Naive thymus-derived CD4-positive, alpha-beta T cell (primary cell): Measurements from ENCODE around the gene DCTN3. TPM values are rescaled to one million over a fixed set of nuclear protein-coding genes. Genes with fewer than 3 reads are reported as not detected.

ENCODE experiments used
- ATAC-seq: fragments of 150-1000 bp; cut with Tn5 transposase; 2 replicates; pipeline ENCODE4 v1.10.0; 2021; ENCODE audit warnings: mild to moderate bottlenecking, moderate library complexity
- CTCF ChIA-PET: fragments of 350-600 bp; sonication (Branson Sonifier 250); formaldehyde crosslinking; loops from one replicate; lab custom pipeline; 2021; ENCODE audit warnings: antibody characterized with exemption; lab: Charles Lee
- POLR2A ChIA-PET: fragments of 350-600 bp; sonication (Branson Sonifier 250); formaldehyde crosslinking; loops from one replicate; lab custom pipeline; 2021; ENCODE audit warnings: antibody characterized with exemption, inconsistent platforms; lab: Charles Lee
- DNase-seq, 9 donors: peaks; one replicate each; pipeline versions ENCODE4 v3.0.0 to v3.0.0-alpha.2; 2020 to 2022; ENCODE audit warnings: mixed read lengths in 1 of 9
- H3K27ac ChIP-seq: one replicate; pipeline ENCODE4 v1.7.0; 2013; ENCODE audit warnings: mild to moderate bottlenecking, low read depth, low read length, moderate library complexity
- H3K27me3 ChIP-seq, 2 donors: one replicate each; pipeline ENCODE4 v1.7.0; 2013; ENCODE audit warnings: low read length in 2 of 2, mild to moderate bottlenecking in 2 of 2, moderate library complexity in 2 of 2; ENCODE audit not compliant: control insufficient read depth in 2 of 2, insufficient read depth in 2 of 2
- H3K36me3 ChIP-seq, 3 experiments: 1 replicate in 2 of 3; 2 replicates in 1 of 3; pipeline ENCODE4 v1.7.0; 2013; ENCODE audit warnings: low read length in 3 of 3, mild to moderate bottlenecking in 3 of 3, moderate library complexity in 1 of 3; ENCODE audit not compliant: insufficient read depth in 3 of 3, control insufficient read depth in 2 of 3
- H3K4me1 ChIP-seq, 2 donors: one replicate each; pipeline ENCODE4 v1.7.0; 2013; ENCODE audit warnings: low read length in 2 of 2, mild to moderate bottlenecking in 2 of 2, moderate library complexity in 1 of 2; ENCODE audit not compliant: control insufficient read depth in 2 of 2, insufficient read depth in 2 of 2
- H3K4me3 ChIP-seq: 2 replicates; pipeline ENCODE4 v1.7.0; 2013; ENCODE audit warnings: mild to moderate bottlenecking, low read length
- H3K9me3 ChIP-seq, 3 experiments: 1 replicate in 2 of 3; 2 replicates in 1 of 3; pipeline ENCODE4 v1.7.0; 2013; ENCODE audit warnings: low read length in 3 of 3; ENCODE audit not compliant: control insufficient read depth in 2 of 3
- H3K27ac Mint-ChIP-seq, 9 donors: one replicate each; pipeline ENCODE4 v1.8.0; 2020 to 2022; ENCODE audit warnings: mixed read lengths in 9 of 9, mild to moderate bottlenecking in 8 of 9, moderate library complexity in 5 of 9, inconsistent platforms in 2 of 9
- H3K27me3 Mint-ChIP-seq, 5 donors: one replicate each; pipeline ENCODE4 v1.8.0; 2021 to 2022; ENCODE audit warnings: mixed read lengths in 5 of 5, mild to moderate bottlenecking in 1 of 5
- H3K36me3 Mint-ChIP-seq, 5 donors: one replicate each; pipeline ENCODE4 v1.8.0; 2020 to 2022; ENCODE audit warnings: mixed read lengths in 5 of 5, mild to moderate bottlenecking in 3 of 5, inconsistent platforms in 1 of 5
- H3K4me1 Mint-ChIP-seq, 7 donors: one replicate each; pipeline ENCODE4 v1.8.0; 2020 to 2022; ENCODE audit warnings: mixed read lengths in 7 of 7, mild to moderate bottlenecking in 3 of 7, inconsistent platforms in 1 of 7
- H3K4me3 Mint-ChIP-seq, 10 donors: one replicate each; pipeline ENCODE4 v1.8.0; 2020 to 2022; ENCODE audit warnings: mild to moderate bottlenecking in 10 of 10, mixed read lengths in 10 of 10, moderate library complexity in 6 of 10, inconsistent platforms in 2 of 10
- H3K9me3 Mint-ChIP-seq, 11 donors: one replicate each; pipeline ENCODE4 v1.8.0; 2020 to 2022; ENCODE audit warnings: mixed read lengths in 11 of 11, mild to moderate bottlenecking in 4 of 11, inconsistent platforms in 1 of 11, moderate library complexity in 1 of 11
- intact Hi-C, 2 donors: fragments of 100-400 bp; cut with micrococcal nuclease; formaldehyde crosslinking; loops; one replicate each; pipeline ENCODE4 v1.15.1; 2023
- polyA plus RNA-seq, 2 donors: library from polyadenylated mRNA; unstranded; fragments of 300-500 nt; fragmentation: Illumina TruSeq; gene quantifications; one replicate each; pipeline ENCODE4 v1.2.3, GENCODE V29; 2021
- total RNA-seq, 6 experiments: library from RNA in 5 of 6; stranded (reverse) in 5 of 6; gene quantifications; 1 replicate in 5 of 6; 2 replicates in 1 of 6; pipeline ENCODE4 v1.2.3 and lab custom pipeline; 2021 to 2026

The DCTN3 gene
- total and polyA plus RNA-seq, 7 experiments from 2014 or later = 55.6 to 129 (median 77.3) TPM

- H3K27me3 Mint-ChIP-seq = peaks cover 26 to 43% (median 37%) of the 10 kb centered on the region in 5 donors
These were observed 46.5 kb downstream of the DCTN3 start for GRCh38 chr9:34573599-34574325.

GRCh38 chr9:34572628-34573027, 47.7 kb downstream of the DCTN3 start:
- Histone ChIP-seq H3K27ac (no peak overlapping the region), H3K27me3 (peaks cover 0 to 3% of the 10 kb centered on the region in 2 donors), H3K9me3 (no peaks in the 10 kb centered on the region), H3K4me1 (no peaks in the 10 kb centered on the region), H3K36me3 (no peaks in the 10 kb centered on the region), H3K4me3 (no peak overlapping the region)
- POLR2A ChIA-PET = no interaction called here
- ATAC-seq (no peak), DNase-seq (no peak)
- H3K4me3 Mint-ChIP-seq = no peak overlapping the region
- peaks cover 24 to 38% (median 31%) of the 10 kb centered on the region in 5 donors for H3K27me3 Mint-ChIP-seq
- peaks cover 0 to 7% (median 5%) of the 10 kb centered on the region in 7 donors for H3K4me1 Mint-ChIP-seq
- no peak overlapping the region for H3K27ac Mint-ChIP-seq
- H3K9me3 Mint-ChIP-seq = no peaks in the 10 kb centered on the region
- CTCF ChIA-PET = no interaction called here
- intact Hi-C loops = no loop called here
- no peaks in the 10 kb centered on the region for H3K36me3 Mint-ChIP-seq

More at GRCh38 chr9:34573599-34574325, 46.5 kb downstream of the DCTN3 start:
- H3K27me3 ChIP-seq = peaks cover 0 to 9% of the 10 kb centered on the region in 2 donors
- no peaks in the 10 kb centered on the region for H3K36me3 ChIP-seq
- POLR2A ChIA-PET = no interaction called here
- Mint-ChIP-seq H3K4me3 (no peak overlapping the region), H3K4me1 (peaks cover 0 to 12% (median 8%) of the 10 kb centered on the region in 7 donors), H3K36me3 (no peaks in the 10 kb centered on the region), H3K27ac (no peak overlapping the region), H3K9me3 (no peaks in the 10 kb centered on the region)
- intact Hi-C loops = no loop called here
- no peaks in the 10 kb centered on the region for H3K9me3 ChIP-seq
- ATAC-seq = no peak
- H3K27ac ChIP-seq = no peak overlapping the region
- peaks cover 0 to 3% of the 10 kb centered on the region in 2 donors for H3K4me1 ChIP-seq
- no peak for DNase-seq
- H3K4me3 ChIP-seq = no peak overlapping the region
- CTCF ChIA-PET = no interaction called here

GRCh38 chr9:34572092-34572491, 48.2 kb downstream of the DCTN3 start:
- CTCF ChIA-PET = no interaction called here
- H3K36me3 Mint-ChIP-seq = no peaks in the 10 kb centered on the region

GRCh38 chr9:34571481-34571810, 48.8 kb downstream of the DCTN3 start:
- Mint-ChIP-seq H3K4me1 (peaks cover 0 to 2% (median 0%) of the 10 kb centered on the region in 7 donors), H3K4me3 (no peak overlapping the region), H3K27me3 (peaks cover 18 to 41% (median 31%) of the 10 kb centered on the region in 5 donors), H3K36me3 (no peaks in the 10 kb centered on the region), H3K27ac (no peak overlapping the region), H3K9me3 (no peaks in the 10 kb centered on the region)
- H3K36me3 ChIP-seq = no peaks in the 10 kb centered on the region
- POLR2A ChIA-PET = no interaction called here
- DNase-seq (no peak), ATAC-seq (no peak)
- CTCF ChIA-PET = no interaction called here
- H3K4me1 ChIP-seq = no peaks in the 10 kb centered on the region
- no peaks in the 10 kb centered on the region for H3K9me3 ChIP-seq
- peaks cover 0 to 3% of the 10 kb centered on the region in 2 donors for H3K27me3 ChIP-seq
- no peak overlapping the region for H3K27ac ChIP-seq
- H3K4me3 ChIP-seq = no peak overlapping the region
- intact Hi-C loops = no loop called here

More at GRCh38 chr9:34572092-34572491, 48.2 kb downstream of the DCTN3 start:
- Histone ChIP-seq H3K4me3 (no peak overlapping the region), H3K4me1 (no peaks in the 10 kb centered on the region), H3K27me3 (peaks cover 0 to 3% of the 10 kb centered on the region in 2 donors), H3K36me3 (no peaks in the 10 kb centered on the region), H3K27ac (no peak overlapping the region), H3K9me3 (no peaks in the 10 kb centered on the region)
- no peak for ATAC-seq
- no peak overlapping the region for H3K27ac Mint-ChIP-seq
- POLR2A ChIA-PET = no interaction called here
- H3K9me3 Mint-ChIP-seq = no peaks in the 10 kb centered on the region
- intact Hi-C loops = no loop called here
- peaks cover 0 to 2% (median 1%) of the 10 kb centered on the region in 7 donors for H3K4me1 Mint-ChIP-seq
- H3K4me3 Mint-ChIP-seq = no peak overlapping the region
- DNase-seq = no peak
- peaks cover 23 to 38% (median 30%) of the 10 kb centered on the region in 5 donors for H3K27me3 Mint-ChIP-seq

GRCh38 chr9:34570809-34571480, 49.4 kb downstream of the DCTN3 start:
- Histone ChIP-seq H3K9me3 (no peaks in the 10 kb centered on the region), H3K4me3 (no peak overlapping the region), H3K27me3 (peaks cover 0 to 3% of the 10 kb centered on the region in 2 donors), H3K4me1 (no peaks in the 10 kb centered on the region), H3K36me3 (no peaks in the 10 kb centered on the region), H3K27ac (no peak overlapping the region)
- H3K27ac Mint-ChIP-seq = no peak overlapping the region
- H3K27me3 Mint-ChIP-seq = peaks cover 13 to 36% (median 26%) of the 10 kb centered on the region in 5 donors
- no peak overlapping the region for H3K4me3 Mint-ChIP-seq
- ChIA-PET CTCF (no interaction called here), POLR2A (no interaction called here)
- H3K4me1 Mint-ChIP-seq = peaks cover 0 to 2% (median 0%) of the 10 kb centered on the region in 7 donors
- intact Hi-C loops = no loop called here
- no peak for ATAC-seq
- no peaks in the 10 kb centered on the region for H3K36me3 Mint-ChIP-seq
- no peak for DNase-seq
- H3K9me3 Mint-ChIP-seq = no peaks in the 10 kb centered on the region

- Mint-ChIP-seq H3K27ac (no peak overlapping the region), H3K9me3 (no peaks in the 10 kb centered on the region), H3K27me3 (peaks cover 10 to 32% (median 23%) of the 10 kb centered on the region in 5 donors), H3K4me3 (no peak overlapping the region), H3K4me1 (peaks cover 0 to 2% (median 0%) of the 10 kb centered on the region in 7 donors), H3K36me3 (no peaks in the 10 kb centered on the region)
- POLR2A ChIA-PET = no interaction called here
- CTCF ChIA-PET = no interaction called here
- no peaks in the 10 kb centered on the region for H3K4me1 ChIP-seq
- peaks cover 0 to 3% of the 10 kb centered on the region in 2 donors for H3K27me3 ChIP-seq
- no peak overlapping the region for H3K27ac ChIP-seq
- no peak overlapping the region for H3K4me3 ChIP-seq
- DNase-seq (no peak), ATAC-seq (no peak)
- no peaks in the 10 kb centered on the region for H3K9me3 ChIP-seq
- H3K36me3 ChIP-seq = no peaks in the 10 kb centered on the region
- intact Hi-C loops = no loop called here
These were observed 49.9 kb downstream of the DCTN3 start for GRCh38 chr9:34570376-34570775.
